HPDE6-E6E7 (cell line): ENCODE data around the gene ERICH6B.

ENCODE experiments used
- DNase-seq: peaks from one replicate; pipeline ENCODE4 v3.0.0; 2011; ENCODE audit warnings: missing footprints; ENCODE audit errors: extremely low spot score

Gene ERICH6B

DNA sequence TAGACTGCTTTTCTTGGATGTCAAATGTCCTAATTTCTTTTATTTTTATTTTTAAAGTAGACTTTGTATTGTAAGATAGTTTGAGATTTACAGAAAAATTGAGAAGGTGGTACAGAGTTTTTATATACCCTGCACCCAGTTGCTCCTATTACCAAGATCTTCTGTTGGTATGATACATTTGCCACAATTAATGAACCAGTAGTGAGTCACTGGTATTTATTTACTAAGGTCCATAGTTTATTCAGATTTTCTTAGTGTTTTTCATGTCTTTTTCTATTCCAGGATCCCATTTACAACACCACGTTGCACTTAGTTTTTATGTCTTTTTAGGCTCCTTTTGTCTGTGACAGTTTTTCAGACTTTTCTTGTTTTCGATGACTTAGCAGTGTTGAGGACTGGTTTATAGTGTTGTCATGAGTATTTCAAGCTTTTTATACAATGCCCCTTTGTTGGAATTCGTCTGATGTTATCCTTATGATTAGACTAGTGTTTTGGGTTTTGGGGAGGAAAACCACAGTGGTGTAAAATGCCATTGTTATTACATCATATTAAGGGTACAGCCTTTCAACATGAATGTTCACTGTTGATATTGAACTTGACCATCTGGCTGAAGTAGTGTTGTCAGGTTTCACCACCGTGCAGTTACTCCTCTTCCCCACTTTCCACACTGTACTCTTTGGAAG lies 114.9 kb downstream of the ERICH6B start:
- no peak for DNase-seq

DNA sequence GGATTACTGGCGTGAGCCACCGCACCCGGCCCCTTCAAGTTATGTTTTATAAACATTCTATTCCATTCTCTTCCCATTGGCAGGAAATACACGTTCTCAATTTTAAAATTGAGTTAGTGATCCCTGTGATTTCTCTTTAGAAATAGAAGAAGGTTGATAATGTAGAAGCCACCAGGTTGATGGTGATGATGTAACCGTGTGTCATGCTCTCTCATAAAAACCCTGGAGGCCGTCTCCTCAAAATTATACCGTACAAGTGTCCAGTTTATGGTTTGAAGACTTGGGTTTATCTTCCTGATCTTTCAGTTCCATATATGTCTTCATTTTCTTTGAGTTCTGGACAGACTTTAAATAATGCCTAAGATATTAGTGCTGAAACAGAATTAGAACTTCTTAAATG lies 118.6 kb downstream of the ERICH6B start:
- DNase-seq, result no peak

DNA sequence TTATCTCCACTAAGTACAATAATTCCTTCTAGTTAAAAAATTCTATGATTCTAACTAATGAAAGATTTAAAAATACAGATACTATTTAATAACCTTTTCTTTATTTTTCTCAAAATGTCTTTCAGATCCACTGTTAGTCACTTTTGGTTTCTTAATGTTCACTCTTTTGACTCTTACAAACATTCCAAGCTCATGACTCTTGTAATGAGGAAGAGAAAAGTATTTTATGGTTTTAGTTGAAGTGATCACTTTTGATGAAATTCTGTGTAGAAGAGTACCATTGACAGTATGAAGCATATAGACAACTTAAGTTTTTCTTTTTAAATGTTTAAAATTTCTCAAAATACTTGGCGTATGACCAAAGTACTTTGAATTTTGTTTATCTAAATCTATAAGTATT lies 123.0 kb downstream of the ERICH6B start:
- no peak for DNase-seq
